GM06990 (cell line): ENCODE measurements around the gene MRPL36.

ENCODE experiments used
- DNase-seq: peaks from one replicate; pipeline ENCODE4 v3.0.0-alpha.2; 2011; ENCODE audit not compliant: insufficient read length; ENCODE audit errors: extremely low read depth
- H3K27me3 ChIP-seq: replicated peaks from 2 replicates; pipeline ENCODE4 v1.6.0; 2011; ENCODE audit warnings: low read length; ENCODE audit not compliant: control insufficient read depth, insufficient read depth
- H3K36me3 ChIP-seq: 2 replicates; pipeline ENCODE4 v1.5.1; 2011; ENCODE audit warnings: low read length; ENCODE audit not compliant: control insufficient read depth, insufficient read depth
- H3K4me3 ChIP-seq: replicated peaks from 2 replicates; pipeline ENCODE4 v1.5.1; 2011; ENCODE audit warnings: low read depth, mild to moderate bottlenecking, control low read depth, low read length
- TF ChIP-seq, protein P1 (sequence below): IDR thresholded peaks from 2 replicates; pipeline ENCODE4 v1.5.1; 2011; ENCODE audit warnings: low read length, control low read depth, mild to moderate bottlenecking, inconsistent platforms; ENCODE audit not compliant: insufficient read depth, poor library complexity, severe bottlenecking

MRPL36 gene

DNA sequence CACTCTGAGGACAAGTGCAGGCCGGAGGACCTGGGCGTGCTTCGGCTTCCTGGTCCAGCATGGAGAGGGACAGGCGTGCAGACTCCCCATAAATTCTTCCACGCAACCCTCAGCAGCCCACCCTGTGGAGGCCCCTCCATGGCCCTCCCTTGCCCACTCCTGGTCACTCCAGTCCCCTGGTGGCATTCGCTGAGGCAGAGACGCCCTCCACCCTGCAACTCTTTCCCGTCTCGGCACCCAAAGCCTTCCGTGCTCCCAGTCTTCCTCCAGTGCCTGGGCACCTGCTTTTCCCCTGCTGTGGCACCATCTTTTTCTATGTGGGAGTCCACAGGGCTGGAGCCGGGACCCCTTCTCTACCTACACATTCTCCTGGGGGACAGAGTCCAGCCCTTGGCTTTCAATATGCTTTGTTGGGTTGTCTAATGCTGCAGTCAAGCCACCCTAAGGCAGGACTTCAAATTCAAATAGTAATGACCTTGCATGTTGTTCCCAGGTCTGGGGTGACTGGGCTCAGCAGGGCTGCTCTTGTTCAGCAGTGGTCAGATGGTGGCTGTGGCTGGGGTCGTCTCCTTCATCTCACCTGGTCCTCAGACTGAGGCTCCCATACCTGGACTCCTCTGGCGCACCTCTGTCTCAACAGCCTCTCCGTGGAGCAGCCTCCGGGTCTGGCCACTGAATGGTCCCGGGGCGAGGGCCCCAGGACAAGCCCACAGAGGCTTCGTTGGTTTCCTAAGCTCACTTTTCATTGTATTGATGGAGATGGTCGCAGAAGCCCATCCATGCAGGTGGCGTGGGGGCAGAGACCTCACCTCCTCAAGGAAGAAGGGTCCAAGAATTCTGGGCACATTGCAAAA lies 15.2 kb downstream of the MRPL36 start:
- H3K27me3 ChIP-seq, result no peaks in the 10 kb centered on the region
- no peak overlapping the region for H3K4me3 ChIP-seq
- DNase-seq, result no peak
- no peaks in the 10 kb centered on the region for H3K36me3 ChIP-seq
- TF ChIP-seq, protein P1, sequence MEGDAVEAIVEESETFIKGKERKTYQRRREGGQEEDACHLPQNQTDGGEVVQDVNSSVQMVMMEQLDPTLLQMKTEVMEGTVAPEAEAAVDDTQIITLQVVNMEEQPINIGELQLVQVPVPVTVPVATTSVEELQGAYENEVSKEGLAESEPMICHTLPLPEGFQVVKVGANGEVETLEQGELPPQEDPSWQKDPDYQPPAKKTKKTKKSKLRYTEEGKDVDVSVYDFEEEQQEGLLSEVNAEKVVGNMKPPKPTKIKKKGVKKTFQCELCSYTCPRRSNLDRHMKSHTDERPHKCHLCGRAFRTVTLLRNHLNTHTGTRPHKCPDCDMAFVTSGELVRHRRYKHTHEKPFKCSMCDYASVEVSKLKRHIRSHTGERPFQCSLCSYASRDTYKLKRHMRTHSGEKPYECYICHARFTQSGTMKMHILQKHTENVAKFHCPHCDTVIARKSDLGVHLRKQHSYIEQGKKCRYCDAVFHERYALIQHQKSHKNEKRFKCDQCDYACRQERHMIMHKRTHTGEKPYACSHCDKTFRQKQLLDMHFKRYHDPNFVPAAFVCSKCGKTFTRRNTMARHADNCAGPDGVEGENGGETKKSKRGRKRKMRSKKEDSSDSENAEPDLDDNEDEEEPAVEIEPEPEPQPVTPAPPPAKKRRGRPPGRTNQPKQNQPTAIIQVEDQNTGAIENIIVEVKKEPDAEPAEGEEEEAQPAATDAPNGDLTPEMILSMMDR, result no peak

GRCh38 chr5:1783216-1783554 lies 16.5 kb downstream of the MRPL36 start:
- Histone ChIP-seq H3K4me3 (no peak overlapping the region), H3K36me3 (no peaks in the 10 kb centered on the region), H3K27me3 (no peaks in the 10 kb centered on the region)
- TF ChIP-seq, protein P1, result no peak
- DNase-seq, result peak; percentile 57

DNA sequence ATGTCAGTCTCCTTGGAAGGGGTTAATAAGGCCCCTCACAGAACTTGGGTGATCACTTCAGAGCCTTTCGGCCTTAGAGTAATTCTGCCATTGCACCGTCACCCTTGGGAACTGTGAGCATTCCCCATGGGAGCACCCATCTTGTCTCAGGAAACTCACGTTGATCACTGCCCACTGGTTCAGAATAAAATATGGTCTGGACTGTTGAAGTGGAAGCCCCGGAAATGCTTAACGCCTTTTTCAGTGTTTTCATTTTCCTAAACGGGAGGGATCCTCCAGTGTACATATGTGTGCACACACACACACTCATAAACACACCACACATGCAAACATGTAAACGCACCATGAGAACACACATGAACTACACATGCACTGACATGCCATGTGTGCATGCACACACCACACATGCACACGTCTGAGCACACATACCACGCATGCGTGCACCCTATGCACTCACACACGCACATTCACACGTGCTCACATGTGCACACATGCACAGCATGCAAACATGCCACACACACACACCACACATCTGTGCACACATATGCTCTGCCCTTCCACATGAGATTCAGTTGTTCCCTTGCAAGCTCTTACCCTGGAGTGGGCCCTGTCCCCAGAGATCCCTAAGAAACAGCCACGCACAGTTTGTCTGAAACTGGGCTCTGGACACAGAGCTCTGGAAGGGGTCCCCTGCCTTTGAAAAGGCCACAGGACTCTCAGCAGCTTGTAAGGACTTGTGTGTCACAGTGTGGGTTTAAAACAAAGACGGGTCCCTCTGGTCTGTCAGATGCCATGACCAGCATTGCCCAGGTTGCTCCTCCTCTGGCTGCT lies 17.0 kb downstream of the MRPL36 start:
- DNase-seq, result no peak
- TF ChIP-seq, protein P1, result no peak
- Histone ChIP-seq H3K36me3 (no peaks in the 10 kb centered on the region), H3K4me3 (no peak overlapping the region), H3K27me3 (no peaks in the 10 kb centered on the region)

GRCh38 chr5:1781726-1782384 lies 17.8 kb downstream of the MRPL36 start:
- H3K27me3 ChIP-seq, result no peaks in the 10 kb centered on the region
- H3K36me3 ChIP-seq, result no peaks in the 10 kb centered on the region
- TF ChIP-seq, protein P1, result no peak
- H3K4me3 ChIP-seq, result no peak overlapping the region
- DNase-seq, result no peak

GRCh38 chr5:1781107-1781506 lies 18.5 kb downstream of the MRPL36 start:
- Histone ChIP-seq H3K36me3 (no peaks in the 10 kb centered on the region), H3K4me3 (no peak overlapping the region), H3K27me3 (no peaks in the 10 kb centered on the region)
- DNase-seq, result no peak
- TF ChIP-seq, protein P1, result no peak
